NCI-H460 (cell line): ENCODE data around the gene GPR176. TPM values are rescaled to one million over a fixed set of nuclear protein-coding genes. Genes with fewer than 3 reads are reported as not detected.

Source experiments
- small RNA-seq, 2 experiments: library from RNA; depleted of rRNA; stranded (forward); fragments of <200 nt; gene quantifications; one replicate each; pipeline ENCODE3, GENCODE V24; 2014
- total RNA-seq: library from RNA; depleted of rRNA; stranded (reverse); fragments of >200 nt; shearing (Covaris generic); gene quantifications from 2 replicates; pipeline ENCODE4 v1.2.3, GENCODE V29; 2014; rRNA removed

Gene GPR176
- total RNA-seq, 1 experiment from 2014 or later: 0.84 TPM

Small RNA genes within 50 kb of the gene (small RNA-seq; reads per million reads assigned to genes)
- gene RF00019: 0 reads per million in 2 experiments

Other genes with a start within 250 kb of the GPR176 start
- 0.40 and 0.52 TPM in 2 replicates for gene FSIP1, start 137.4 kb downstream of the GPR176 start, total RNA-seq
- gene EIF2AK4, start 13.8 kb upstream of the GPR176 start, total RNA-seq: 45.9 and 54.9 TPM in 2 replicates
- 247 and 251 TPM in 2 replicates for gene SRP14, start 118.9 kb upstream of the GPR176 start, total RNA-seq
- gene BMF, start 188.6 kb upstream of the GPR176 start, total RNA-seq: 0.32 TPM in 1 of 2 replicates, not detected in the other
- gene BUB1B, start 240.8 kb upstream of the GPR176 start, total RNA-seq: 42.8 and 45.7 TPM in 2 replicates